Nephron progenitor cell (in vitro differentiated cells): ENCODE measurements around the gene SLC10A1.

Experiments used
- DNase-seq: peaks from one replicate; pipeline ENCODE4 v3.0.0; 2021
- H3K27ac Mint-ChIP-seq: 2 replicates; pipeline ENCODE4 v1.8.0; 2021; ENCODE audit warnings: mild to moderate bottlenecking, moderate library complexity, mixed read lengths
- H3K27me3 Mint-ChIP-seq: 2 replicates; pipeline ENCODE4 v1.8.0; 2021; ENCODE audit warnings: mild to moderate bottlenecking, low read depth, mixed read lengths; ENCODE audit not compliant: poor library complexity
- H3K36me3 Mint-ChIP-seq: 2 replicates; pipeline ENCODE4 v1.8.0; 2021; ENCODE audit warnings: low read depth, mixed read lengths
- H3K4me1 Mint-ChIP-seq: 2 replicates; pipeline ENCODE4 v1.8.0; 2021; ENCODE audit warnings: mixed read lengths
- H3K4me3 Mint-ChIP-seq: 2 replicates; pipeline ENCODE4 v1.8.0; 2021; ENCODE audit warnings: mild to moderate bottlenecking, moderate library complexity, mixed read lengths
- H3K9me3 Mint-ChIP-seq: 2 replicates; pipeline ENCODE4 v1.8.0; 2021; ENCODE audit warnings: mild to moderate bottlenecking, moderate library complexity, mixed read lengths
- CTCF ChIP-seq: fragments of 200-600 bp; sonication (generic); IDR thresholded peaks from 2 replicates; pipeline ENCODE4 v1.5.0; 2021; ENCODE audit warnings: antibody characterized with exemption

Gene SLC10A1

DNA sequence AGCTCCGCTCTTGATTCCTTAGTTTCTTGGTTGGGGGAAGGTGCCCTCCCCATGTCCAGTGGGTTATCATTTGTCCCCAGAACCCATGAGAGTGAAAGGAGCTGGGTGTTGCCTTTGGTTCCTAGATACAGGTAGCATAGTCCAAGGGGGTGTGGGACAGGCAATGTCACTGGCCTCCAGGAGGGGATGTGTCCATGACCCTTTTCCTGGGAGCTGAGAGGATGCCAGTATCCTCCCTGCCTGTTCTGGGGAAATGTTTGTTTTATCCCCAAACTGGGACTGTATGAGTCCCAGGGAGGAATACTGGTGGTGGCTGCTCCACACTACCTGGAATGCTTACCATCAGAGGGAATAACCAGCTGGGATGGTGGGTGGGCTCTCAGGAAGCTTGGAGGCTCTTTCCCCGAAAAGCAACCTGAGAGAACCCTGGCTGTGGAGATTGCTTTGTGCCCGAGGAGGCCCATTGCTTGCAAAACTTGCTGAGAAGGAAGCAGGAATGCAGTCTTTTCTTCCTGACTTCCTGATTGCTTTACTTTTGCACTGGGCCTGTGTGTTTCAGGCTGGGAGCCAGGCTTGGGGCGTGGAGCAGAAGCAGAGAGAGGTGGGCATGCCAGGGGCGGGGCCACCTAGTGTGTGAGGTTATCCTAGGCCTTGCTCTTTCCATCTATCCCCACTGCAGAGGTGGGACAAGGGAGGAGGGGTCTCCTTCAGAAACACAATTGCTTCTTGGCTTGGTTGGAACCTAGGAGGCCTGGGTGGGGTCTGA, 715 bp upstream of the SLC10A1 start:
- no peak overlapping the region for H3K27ac Mint-ChIP-seq
- no peak overlapping the region for H3K4me3 Mint-ChIP-seq
- DNase-seq: no peak
- TF ChIP-seq CTCF: no peak
- peaks cover 18% of the 10 kb centered on the region for H3K27me3 Mint-ChIP-seq
- H3K36me3 Mint-ChIP-seq: no peaks in the 10 kb centered on the region
- H3K9me3 Mint-ChIP-seq: peaks cover 14% of the 10 kb centered on the region
- peaks cover 14% of the 10 kb centered on the region for H3K4me1 Mint-ChIP-seq

GRCh38 chr14:69795691-69796090, 1.4 kb downstream of the SLC10A1 start:
- peaks cover 19% of the 10 kb centered on the region for H3K4me1 Mint-ChIP-seq
- no peak for TF ChIP-seq CTCF
- no peaks in the 10 kb centered on the region for H3K36me3 Mint-ChIP-seq
- H3K9me3 Mint-ChIP-seq: peaks cover 6% of the 10 kb centered on the region
- DNase-seq: no peak
- H3K27ac Mint-ChIP-seq: no peak overlapping the region
- H3K27me3 Mint-ChIP-seq: peaks cover 18% of the 10 kb centered on the region
- H3K4me3 Mint-ChIP-seq: no peak overlapping the region

DNA sequence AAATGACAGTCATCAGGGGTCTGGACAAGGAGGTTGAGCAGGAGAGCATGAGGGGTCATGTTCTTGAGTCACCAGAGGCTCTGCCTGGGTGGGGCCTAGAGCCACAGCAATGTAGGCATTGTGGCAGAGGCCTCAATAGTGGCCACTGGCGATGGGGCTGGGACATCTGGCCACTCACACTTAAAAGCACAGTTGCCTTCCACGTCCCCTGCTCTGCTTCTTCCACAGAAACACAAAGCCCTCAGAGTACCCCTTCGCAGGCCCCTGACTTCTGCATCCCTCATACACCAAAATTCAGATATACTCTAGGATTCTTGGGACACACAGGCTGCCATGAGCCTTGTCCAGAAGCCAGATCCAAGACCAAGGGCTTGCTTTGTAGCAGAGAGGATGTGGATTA, 2.2 kb downstream of the SLC10A1 start:
- H3K9me3 Mint-ChIP-seq: peaks cover 4% of the 10 kb centered on the region

GRCh38 chr14:69792887-69793421, 4.1 kb downstream of the SLC10A1 start:
- Mint-ChIP-seq H3K4me1 (peaks cover 10% of the 10 kb centered on the region), H3K4me3 (no peak overlapping the region), H3K36me3 (no peaks in the 10 kb centered on the region), H3K27ac (no peak overlapping the region), H3K9me3 (peaks cover 4% of the 10 kb centered on the region), H3K27me3 (peaks cover 16% of the 10 kb centered on the region)
- TF ChIP-seq CTCF: no peak
- DNase-seq: no peak

More for the DNA sequence above, 2.2 kb downstream of the SLC10A1 start:
- H3K4me3 Mint-ChIP-seq: no peak overlapping the region
- no peak overlapping the region for H3K27ac Mint-ChIP-seq
- peaks cover 18% of the 10 kb centered on the region for H3K27me3 Mint-ChIP-seq
- H3K4me1 Mint-ChIP-seq: peaks cover 18% of the 10 kb centered on the region
- TF ChIP-seq CTCF: no peak
- H3K36me3 Mint-ChIP-seq: no peaks in the 10 kb centered on the region
- no peak for DNase-seq

- H3K27me3 Mint-ChIP-seq: peaks cover 8% of the 10 kb centered on the region
- no peaks in the 10 kb centered on the region for H3K36me3 Mint-ChIP-seq
- no peak for TF ChIP-seq CTCF
- H3K4me1 Mint-ChIP-seq: peaks cover 10% of the 10 kb centered on the region
- H3K9me3 Mint-ChIP-seq: no peaks in the 10 kb centered on the region
- no peak for DNase-seq
- H3K27ac Mint-ChIP-seq: no peak overlapping the region
- H3K4me3 Mint-ChIP-seq: no peak overlapping the region
Observed at GRCh38 chr14:69789118-69789640, 7.9 kb downstream of the SLC10A1 start.
